ENCODE measurements around the gene GCSAML.

GRCh38 chr1:247500865-247501264 lies 48.1 kb upstream of the GCSAML start:
- TF ChIP-seq CTCF (IDR thresholded peaks at IDR 0.05) (no peak), POLR2A (IDR thresholded peaks at IDR 0.05) (no peak)
